AML-193 (cell line): ENCODE results near the gene ZSWIM5.
"Not testable (repeated sequence)": the region's sequence is repeated elsewhere in the genome, so short reads cannot be mapped to it uniquely, and the experiment has no call there.

Experiments used
- DNase-seq, 2 experiments: peaks; one replicate each; lab custom pipeline; 2025; lab: John Stamatoyannopoulos, UW

The ZSWIM5 gene

GRCh38 chr1:45200906-45201500, 5.4 kb downstream of the ZSWIM5 start:
- no peak for DNase-seq

DNA sequence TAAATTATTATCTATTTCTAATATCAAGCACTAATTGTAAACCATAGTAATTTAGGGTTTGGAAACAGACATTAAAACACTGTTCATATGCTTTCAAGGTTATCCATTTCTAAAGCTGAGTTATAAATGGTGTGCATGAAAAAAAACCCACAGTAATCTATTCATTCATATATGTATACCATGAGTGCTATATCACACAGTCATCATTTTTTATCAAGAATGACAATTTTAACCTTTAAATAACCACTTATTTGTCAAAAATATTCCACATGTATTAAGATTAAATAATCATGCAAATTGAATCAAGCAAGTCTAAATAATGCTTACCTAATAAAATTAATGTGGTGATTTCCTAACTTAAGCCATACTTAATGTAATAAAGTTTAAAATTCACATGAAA, 6.0 kb downstream of the ZSWIM5 start:
- DNase-seq, result no peak

GRCh38 chr1:45198185-45198584, 8.2 kb downstream of the ZSWIM5 start:
- no peak for DNase-seq

- DNase-seq, result no peak
Measured at GRCh38 chr1:45196863-45197262, 9.5 kb downstream of the ZSWIM5 start.

GRCh38 chr1:45191418-45191783, 15.0 kb downstream of the ZSWIM5 start:
- no peak for DNase-seq

GRCh38 chr1:45187725-45188124, 18.7 kb downstream of the ZSWIM5 start:
- DNase-seq, result no peak

DNA sequence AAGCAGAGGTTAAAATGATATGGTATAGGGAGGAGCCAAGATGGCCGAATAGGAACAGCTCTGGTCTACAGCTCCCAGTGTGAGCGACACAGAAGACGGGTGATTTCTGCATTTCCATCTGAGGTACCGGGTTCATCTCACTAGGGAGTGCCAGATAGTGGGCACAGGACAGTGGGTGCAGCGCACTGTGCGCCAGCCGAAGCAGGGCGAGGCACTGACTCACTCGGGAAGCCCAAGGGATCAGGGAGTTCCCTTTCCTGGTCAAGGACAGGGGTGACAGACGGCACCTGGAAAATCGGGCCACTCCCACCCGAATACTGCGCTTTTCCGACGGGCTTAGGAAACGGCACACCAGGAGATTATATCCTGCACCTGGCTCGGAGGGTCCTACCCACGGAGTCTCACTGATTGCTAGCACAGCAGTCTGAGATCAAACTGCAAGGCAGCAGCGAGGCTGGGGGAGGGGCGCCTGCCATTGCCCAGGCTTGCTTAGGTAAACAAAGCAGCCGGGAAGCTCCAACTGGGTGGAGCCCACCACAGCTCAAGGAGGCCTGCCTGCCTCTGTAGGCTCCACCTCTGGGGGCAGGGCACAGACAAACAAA, 26.4 kb downstream of the ZSWIM5 start:
- not testable (repeated sequence) for DNase-seq

DNA sequence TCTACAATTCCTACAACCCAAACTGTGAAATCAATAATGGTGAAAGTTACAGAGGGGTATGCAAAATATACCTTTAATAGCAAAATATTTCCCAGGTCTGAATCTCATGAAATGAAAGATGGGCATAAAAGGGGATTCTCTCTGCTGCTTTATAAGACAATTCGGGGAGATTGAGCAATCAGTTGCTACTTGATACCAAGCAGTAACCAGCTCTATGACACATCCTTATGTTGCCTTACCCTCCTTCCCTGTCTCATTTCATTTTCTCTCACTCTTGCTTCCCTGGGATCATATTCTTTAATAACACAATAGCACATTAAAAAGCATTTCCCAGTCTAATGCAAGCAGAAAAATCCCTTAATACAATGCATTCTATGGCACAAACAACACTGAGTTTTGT, 29.0 kb downstream of the ZSWIM5 start:
- DNase-seq, result no peak

GRCh38 chr1:45172764-45173163, 33.6 kb downstream of the ZSWIM5 start:
- no peak for DNase-seq

DNA sequence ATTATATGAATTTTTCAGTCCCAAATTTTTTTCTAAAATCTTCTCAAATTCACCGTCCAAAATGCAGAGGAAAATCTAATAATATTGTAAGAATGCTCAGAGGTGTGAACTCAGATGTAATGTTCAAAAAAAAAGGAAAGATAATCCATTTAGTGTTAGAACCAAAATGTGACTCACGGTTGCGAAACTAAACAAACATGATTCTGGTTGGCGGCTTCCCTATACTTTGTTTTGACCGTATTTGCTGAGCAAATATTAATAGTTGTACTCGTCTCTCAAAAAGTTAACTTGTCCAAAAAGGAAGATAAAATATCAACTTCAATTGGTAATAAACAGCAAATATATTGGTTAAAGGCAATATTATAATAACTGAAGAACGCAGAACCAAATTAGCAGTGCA, 34.4 kb downstream of the ZSWIM5 start:
- peak; percentile 15 to 25 for DNase-seq

DNA sequence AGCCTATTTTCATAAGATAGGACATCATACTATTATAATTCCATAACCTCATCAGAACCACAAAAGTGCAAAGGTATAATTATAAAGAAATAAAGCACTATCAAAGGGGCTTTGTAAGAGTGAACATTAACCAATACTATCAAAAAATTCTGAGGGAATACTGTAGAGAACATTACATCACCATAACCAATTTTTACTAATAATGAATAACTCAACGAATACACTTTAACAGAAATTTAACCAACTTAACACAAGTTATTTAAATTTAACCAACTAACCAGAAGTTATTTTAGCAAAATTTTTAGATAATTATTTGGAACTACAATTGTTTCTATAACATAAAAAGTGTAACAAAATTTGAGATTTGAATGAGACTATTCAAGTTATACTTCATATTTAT, 34.8 kb downstream of the ZSWIM5 start:
- no peak for DNase-seq

GRCh38 chr1:45170151-45170742, 36.2 kb downstream of the ZSWIM5 start:
- no peak for DNase-seq

GRCh38 chr1:45167947-45168346, 38.5 kb downstream of the ZSWIM5 start:
- not testable (repeated sequence) for DNase-seq

DNA sequence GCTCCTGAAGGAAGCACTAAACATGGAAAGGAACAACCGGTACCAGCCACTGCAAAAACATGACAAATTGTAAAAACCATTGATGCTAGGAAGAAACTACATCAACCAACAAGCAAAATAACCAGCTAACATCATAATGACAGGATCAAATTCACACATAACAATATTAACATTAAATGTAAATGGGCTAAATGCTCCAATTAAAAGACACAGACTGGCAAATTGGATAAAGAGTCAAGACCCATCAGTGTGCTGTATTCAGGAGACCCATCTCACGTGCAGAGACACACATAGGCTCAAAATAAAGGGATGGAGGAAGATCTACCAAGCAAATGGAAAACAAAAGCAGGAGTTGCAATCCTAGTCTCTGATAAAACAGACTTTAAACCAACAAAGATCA, 42.1 kb downstream of the ZSWIM5 start:
- DNase-seq, result not testable (repeated sequence)

DNA sequence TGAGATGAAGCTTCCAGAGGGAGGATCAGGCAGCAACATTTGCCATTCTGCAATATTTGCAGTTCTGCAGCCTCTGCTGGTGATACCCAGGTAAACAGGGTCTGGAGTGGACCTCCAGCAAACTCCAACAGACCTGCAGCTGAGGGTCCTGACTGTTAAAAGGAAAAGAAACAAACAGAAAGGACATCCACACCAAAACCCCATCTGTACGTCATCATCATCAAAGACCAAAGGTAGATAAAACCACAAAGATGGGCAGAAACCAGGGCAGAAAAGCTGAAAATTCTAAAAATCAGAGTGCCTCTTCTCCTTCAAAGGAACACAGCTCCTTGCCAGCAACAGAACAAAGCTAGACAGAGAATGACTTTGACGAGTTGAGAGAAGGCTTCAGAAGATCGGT, 43.3 kb downstream of the ZSWIM5 start:
- not testable (repeated sequence) for DNase-seq

GRCh38 chr1:45162041-45163035, 44.1 kb downstream of the ZSWIM5 start:
- not testable (repeated sequence) for DNase-seq

DNA sequence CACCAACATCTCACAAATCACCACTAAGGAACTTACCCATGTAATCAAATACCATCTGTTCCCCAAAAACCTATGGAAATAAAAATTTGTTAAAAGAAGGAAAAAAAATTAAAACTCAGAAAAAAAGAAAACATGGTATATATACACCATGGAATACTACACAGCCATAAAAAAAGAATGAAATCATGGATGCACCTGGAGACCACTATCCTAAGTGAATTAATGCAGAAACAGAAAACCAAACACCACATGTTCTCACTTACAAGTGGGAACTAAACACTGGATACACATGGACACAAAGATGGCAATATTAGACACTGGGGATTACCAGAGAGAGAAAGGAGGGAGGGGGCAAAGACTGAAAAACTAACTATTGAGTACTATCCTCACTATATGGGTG, 50.4 kb downstream of the ZSWIM5 start:
- DNase-seq, result no peak

GRCh38 chr1:45155423-45155822, 51.0 kb downstream of the ZSWIM5 start:
- no peak for DNase-seq

DNA sequence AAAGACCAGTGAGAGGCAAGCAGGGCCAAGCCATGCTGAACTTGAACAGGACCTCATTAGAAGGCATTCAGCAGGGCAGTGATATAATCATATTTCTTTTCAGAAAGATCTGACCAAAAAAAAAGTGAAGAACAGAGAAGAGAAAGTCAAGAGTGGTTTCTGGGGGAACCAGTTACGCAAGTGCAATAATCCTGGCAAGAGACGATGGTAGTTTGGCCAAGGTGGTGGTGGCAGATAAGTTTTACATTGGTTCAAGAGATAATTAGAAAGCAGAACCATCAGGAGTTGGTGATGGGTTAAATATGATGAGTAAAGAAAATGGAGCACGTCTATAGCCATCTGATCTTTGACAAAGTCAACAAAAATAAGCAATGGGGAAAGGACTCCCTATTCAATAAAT, 54.3 kb downstream of the ZSWIM5 start:
- DNase-seq, result no peak

DNA sequence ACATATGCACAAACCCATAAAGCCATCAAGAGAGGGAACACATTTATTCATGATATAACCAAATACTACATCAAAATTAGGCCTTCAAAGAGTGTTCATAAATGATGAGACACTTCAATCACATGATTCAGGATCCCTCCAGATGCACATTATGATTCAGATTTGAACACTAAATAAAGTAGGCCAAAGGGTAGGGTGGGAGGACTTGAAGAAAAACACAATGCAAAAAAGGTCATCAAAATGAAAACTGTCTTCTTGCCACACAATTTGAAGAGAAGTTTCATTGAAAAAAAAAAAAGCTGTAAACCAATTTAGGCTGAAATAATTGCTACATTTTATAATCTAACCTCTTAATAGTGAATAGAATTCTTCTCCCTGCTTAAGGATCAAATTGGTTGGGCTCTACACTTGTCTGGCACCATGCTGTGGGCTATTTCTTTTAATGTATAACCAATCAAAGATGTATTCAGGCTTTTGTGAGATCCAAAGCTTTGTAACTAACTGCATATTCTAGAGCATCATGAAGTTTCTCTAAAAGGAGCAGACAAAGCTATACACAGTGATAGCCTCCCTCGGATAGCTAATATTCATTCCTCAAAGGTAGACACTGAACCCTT, 58.1 kb downstream of the ZSWIM5 start:
- no peak for DNase-seq

DNA sequence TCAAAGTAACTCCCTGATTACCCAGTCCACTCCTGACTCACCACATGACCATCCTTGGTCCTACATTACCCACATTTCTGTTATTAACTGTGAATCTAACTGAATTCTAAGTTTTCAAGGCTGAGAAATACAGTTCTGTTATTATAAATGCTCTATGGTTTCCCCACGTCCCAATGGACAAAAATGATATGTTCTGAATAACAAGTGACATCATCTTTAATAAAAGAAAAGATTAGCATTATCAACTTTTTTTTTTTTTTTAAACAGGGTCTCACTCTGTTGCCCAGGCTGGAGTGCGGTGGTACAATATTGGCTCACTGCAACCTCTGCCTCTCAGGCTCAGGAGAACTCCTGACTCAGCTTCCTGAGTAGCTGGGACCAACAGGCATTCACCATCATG, 59.6 kb downstream of the ZSWIM5 start:
- no peak for DNase-seq
